H9 (cell line): Measurements from ENCODE around the gene ARHGAP5. TPM values are rescaled to one million over a fixed set of nuclear protein-coding genes. Genes with fewer than 3 reads are reported as not detected.

Experiments
- DNase-seq: peaks from one replicate; pipeline ENCODE4 v3.0.0-alpha.2; 2017
- H2AFZ ChIP-seq: one replicate; pipeline ENCODE4 v1.6.1; 2013; ENCODE audit warnings: mild to moderate bottlenecking, low read length, control low read depth, moderate library complexity
- H2AK5ac ChIP-seq: 2 replicates; pipeline ENCODE4 v1.6.1; 2013; ENCODE audit warnings: low read length, control low read depth, mixed read lengths; ENCODE audit not compliant: insufficient read length
- H2BK120ac ChIP-seq: one replicate; pipeline ENCODE4 v1.6.1; 2013; ENCODE audit warnings: low read depth, mild to moderate bottlenecking, low read length, control low read depth, inconsistent platforms; ENCODE audit not compliant: poor library complexity, severe bottlenecking
- H2BK12ac ChIP-seq: 2 replicates; pipeline ENCODE4 v1.6.1; 2013; ENCODE audit warnings: low read length, control low read depth, mixed read lengths, low read depth; ENCODE audit not compliant: insufficient read length
- H2BK15ac ChIP-seq: 2 replicates; pipeline ENCODE4 v1.6.1; 2013; ENCODE audit warnings: low read depth, low read length, control low read depth
- H2BK20ac ChIP-seq: one replicate; pipeline ENCODE4 v1.6.1; 2013; ENCODE audit warnings: low read depth, mild to moderate bottlenecking, low read length, control low read depth, inconsistent platforms; ENCODE audit not compliant: poor library complexity, severe bottlenecking
- H2BK5ac ChIP-seq: 2 replicates; pipeline ENCODE4 v1.6.1; 2013; ENCODE audit warnings: low read length, control low read depth, mixed read lengths; ENCODE audit not compliant: insufficient read length
- H3K14ac ChIP-seq: 2 replicates; pipeline ENCODE4 v1.6.1; 2013; ENCODE audit warnings: low read length, control low read depth; ENCODE audit not compliant: insufficient read depth
- H3K18ac ChIP-seq: 2 replicates; pipeline ENCODE4 v1.6.1; 2013; ENCODE audit warnings: low read depth, mild to moderate bottlenecking, mixed read lengths, low read length, control low read depth; ENCODE audit not compliant: insufficient read length
- H3K23ac ChIP-seq: 2 replicates; pipeline ENCODE4 v1.6.1; 2013; ENCODE audit warnings: low read length, control low read depth, mixed read lengths, low read depth; ENCODE audit not compliant: insufficient read length
- H3K23me2 ChIP-seq: 2 replicates; pipeline ENCODE4 v1.6.1; 2013; ENCODE audit warnings: low read depth, mild to moderate bottlenecking, mixed read lengths, low read length, control low read depth; ENCODE audit not compliant: insufficient read length, poor library complexity, severe bottlenecking
- H3K27ac ChIP-seq: 2 replicates; pipeline ENCODE4 v1.5.1; 2013; ENCODE audit warnings: low read length, control low read depth, mixed read lengths, low read depth; ENCODE audit not compliant: insufficient read length
- H3K27me3 ChIP-seq: 2 replicates; pipeline ENCODE4 v1.6.1; 2013; ENCODE audit warnings: low read length, control low read depth, inconsistent platforms; ENCODE audit not compliant: insufficient read depth
- H3K4ac ChIP-seq: 2 replicates; pipeline ENCODE4 v1.6.1; 2013; ENCODE audit warnings: low read depth, mild to moderate bottlenecking, control low read depth, inconsistent platforms, low read length, moderate library complexity
- H3K4me1 ChIP-seq: 2 replicates; pipeline ENCODE4 v1.6.1; 2013; ENCODE audit warnings: low read length, control low read depth, inconsistent platforms; ENCODE audit not compliant: insufficient read depth
- H3K4me2 ChIP-seq: 2 replicates; pipeline ENCODE4 v1.6.1; 2013; ENCODE audit warnings: low read length, control low read depth, mixed read lengths; ENCODE audit not compliant: insufficient read length, insufficient read depth
- H3K56ac ChIP-seq: 2 replicates; pipeline ENCODE4 v1.6.1; 2013; ENCODE audit warnings: low read depth, mild to moderate bottlenecking, mixed read lengths, low read length, control low read depth; ENCODE audit not compliant: insufficient read length
- H3K79me1 ChIP-seq: 2 replicates; pipeline ENCODE4 v1.6.1; 2013; ENCODE audit warnings: low read depth, mild to moderate bottlenecking, moderate library complexity, low read length, control low read depth, inconsistent platforms; ENCODE audit not compliant: insufficient read depth, poor library complexity, severe bottlenecking
- H3K79me2 ChIP-seq: 2 replicates; pipeline ENCODE4 v1.6.1; 2013; ENCODE audit warnings: low read length, control low read depth, inconsistent platforms; ENCODE audit not compliant: insufficient read depth
- H3K9ac ChIP-seq: 2 replicates; pipeline ENCODE4 v1.6.1; 2013; ENCODE audit warnings: low read length, control low read depth, mixed read lengths; ENCODE audit not compliant: insufficient read length; ENCODE audit errors: extremely low read depth
- H3K9me3 ChIP-seq: one replicate; pipeline ENCODE4 v1.6.1; 2013; ENCODE audit warnings: low read depth, low read length, inconsistent platforms; ENCODE audit not compliant: control insufficient read depth
- H3T11ph ChIP-seq: one replicate; pipeline ENCODE4 v1.6.1; 2013; ENCODE audit warnings: mild to moderate bottlenecking, low read length, control low read depth, inconsistent platforms
- H4K20me1 ChIP-seq: one replicate; pipeline ENCODE4 v1.6.1; 2013; ENCODE audit not compliant: control insufficient read depth, insufficient read length, insufficient read depth
- H4K5ac ChIP-seq: 2 replicates; pipeline ENCODE4 v1.6.1; 2013; ENCODE audit warnings: low read depth, mild to moderate bottlenecking, mixed read lengths, low read length, control low read depth; ENCODE audit not compliant: insufficient read length
- H4K8ac ChIP-seq: replicated peaks from 2 replicates; pipeline ENCODE4 v1.6.1; 2013; ENCODE audit warnings: low read length, control low read depth, mixed read lengths, low read depth; ENCODE audit not compliant: insufficient read length
- H4K91ac ChIP-seq: 2 replicates; pipeline ENCODE4 v1.6.1; 2013; ENCODE audit warnings: low read depth, mild to moderate bottlenecking, moderate library complexity, mixed read lengths, low read length, control low read depth; ENCODE audit not compliant: insufficient read length
- H3K27ac Mint-ChIP-seq, 3 experiments: 2 replicates in 2 of 3; 3 replicates in 1 of 3; pipeline ENCODE4 v1.8.0; 2020 to 2021; ENCODE audit warnings: mixed read lengths in 3 of 3, mild to moderate bottlenecking in 1 of 3, moderate library complexity in 1 of 3
- H3K27me3 Mint-ChIP-seq: 2 replicates; pipeline ENCODE4 v1.8.0; 2021; ENCODE audit warnings: low read depth, mild to moderate bottlenecking, moderate library complexity, mixed read lengths
- H3K36me3 Mint-ChIP-seq, 3 experiments: 2 replicates in 2 of 3; 3 replicates in 1 of 3; pipeline ENCODE4 v1.8.0; 2020 to 2021; ENCODE audit warnings: low read depth in 3 of 3, mixed read lengths in 3 of 3; ENCODE audit not compliant: insufficient read depth in 1 of 3
- H3K4me1 Mint-ChIP-seq, 2 experiments: 2 replicates each; pipeline ENCODE4 v1.8.0; 2020; ENCODE audit warnings: mixed read lengths in 2 of 2
- H3K4me3 Mint-ChIP-seq, 2 experiments: 2 replicates in 1 of 2; 3 replicates in 1 of 2; pipeline ENCODE4 v1.8.0; 2020 to 2021; ENCODE audit warnings: mild to moderate bottlenecking in 2 of 2, mixed read lengths in 2 of 2, moderate library complexity in 1 of 2
- H3K9me3 Mint-ChIP-seq, 2 experiments: 2 replicates in 1 of 2; 3 replicates in 1 of 2; pipeline ENCODE4 v1.8.0; 2020; ENCODE audit warnings: mild to moderate bottlenecking in 2 of 2, mixed read lengths in 2 of 2, moderate library complexity in 1 of 2
- total RNA-seq: library from RNA; stranded (reverse); gene quantifications from 2 replicates; pipeline ENCODE4 v1.2.1, GENCODE V29; 2021
- TF ChIP-seq, protein P1 (sequence below): fragments of 200-600 bp; sonication (generic); conservative IDR thresholded peaks from 3 replicates; pipeline ENCODE4 v1.8.0; 2021; ENCODE audit warnings: antibody characterized with exemption, mild to moderate bottlenecking

Gene ARHGAP5
- total RNA-seq, 1 experiment from 2014 or later = 73.8 TPM

- Histone ChIP-seq H3K27ac (no peak overlapping the region), H3K56ac (no peak overlapping the region), H3K27me3 (no peaks in the 10 kb centered on the region), H3K79me1 (peaks cover 7% of the 10 kb centered on the region), H3K4ac (no peak overlapping the region), H4K91ac (no peak overlapping the region), H2BK120ac (no peak overlapping the region), H3T11ph (no peak overlapping the region), H2AK5ac (no peak overlapping the region), H3K4me1 (no peaks in the 10 kb centered on the region; the same call in 1 of the 2 replicates), H2AFZ (no peak overlapping the region), H2BK5ac (no peak overlapping the region), H4K5ac (no peak overlapping the region), H4K8ac (no peak overlapping the region), H3K23ac (no peak overlapping the region), H3K4me2 (no peak overlapping the region), H4K20me1 (no peaks in the 10 kb centered on the region), H3K9me3 (no peaks in the 10 kb centered on the region), H2BK12ac (no peak overlapping the region), H3K18ac (no peak overlapping the region), H2BK15ac (no peak overlapping the region), H3K23me2 (no peaks in the 10 kb centered on the region), H3K79me2 (peaks cover 4% of the 10 kb centered on the region; the same call in 1 of the 2 replicates), H3K14ac (no peak overlapping the region), H3K9ac (no peak overlapping the region), H2BK20ac (no peak overlapping the region)
- Mint-ChIP-seq H3K4me1 (no peaks in the 10 kb centered on the region), H3K36me3 (peaks cover 0 to 2% (median 0%) of the 10 kb centered on the region in 3 experiments; a peak in 2 of 7 replicates), H3K4me3 (no peak overlapping the region), H3K9me3 (no peaks in the 10 kb centered on the region), H3K27me3 (no peaks in the 10 kb centered on the region), H3K27ac (no peak overlapping the region)
- TF ChIP-seq, protein P1, sequence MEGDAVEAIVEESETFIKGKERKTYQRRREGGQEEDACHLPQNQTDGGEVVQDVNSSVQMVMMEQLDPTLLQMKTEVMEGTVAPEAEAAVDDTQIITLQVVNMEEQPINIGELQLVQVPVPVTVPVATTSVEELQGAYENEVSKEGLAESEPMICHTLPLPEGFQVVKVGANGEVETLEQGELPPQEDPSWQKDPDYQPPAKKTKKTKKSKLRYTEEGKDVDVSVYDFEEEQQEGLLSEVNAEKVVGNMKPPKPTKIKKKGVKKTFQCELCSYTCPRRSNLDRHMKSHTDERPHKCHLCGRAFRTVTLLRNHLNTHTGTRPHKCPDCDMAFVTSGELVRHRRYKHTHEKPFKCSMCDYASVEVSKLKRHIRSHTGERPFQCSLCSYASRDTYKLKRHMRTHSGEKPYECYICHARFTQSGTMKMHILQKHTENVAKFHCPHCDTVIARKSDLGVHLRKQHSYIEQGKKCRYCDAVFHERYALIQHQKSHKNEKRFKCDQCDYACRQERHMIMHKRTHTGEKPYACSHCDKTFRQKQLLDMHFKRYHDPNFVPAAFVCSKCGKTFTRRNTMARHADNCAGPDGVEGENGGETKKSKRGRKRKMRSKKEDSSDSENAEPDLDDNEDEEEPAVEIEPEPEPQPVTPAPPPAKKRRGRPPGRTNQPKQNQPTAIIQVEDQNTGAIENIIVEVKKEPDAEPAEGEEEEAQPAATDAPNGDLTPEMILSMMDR = no peak
- DNase-seq = no peak
Measured at GRCh38 chr14:32102968-32103367, 25.9 kb downstream of the ARHGAP5 start.
